Esophagus squamous epithelium (tissue), 4 donors: ENCODE results near the gene ODF2.

ENCODE experiments used
- POLR2A ChIP-seq, 4 donors: fragments of 450-650 bp; IDR thresholded peaks; one replicate each; pipeline ENCODE4 v1.6.1; 2017; ENCODE audit warnings: antibody characterized with exemption in 4 of 4, mild to moderate bottlenecking in 4 of 4, moderate library complexity in 3 of 4
- TF ChIP-seq, protein P1 (sequence below), 6 experiments: fragments of 450-650 bp in 4 of 6; fragments of 200-600 bp in 2 of 6; sonication (generic) in 2 of 6; IDR thresholded peaks; one replicate each; pipeline ENCODE4 v1.5.1; 2016 to 2019; ENCODE audit warnings: antibody characterized with exemption in 6 of 6, mild to moderate bottlenecking in 4 of 6, moderate library complexity in 4 of 6

DNA sequence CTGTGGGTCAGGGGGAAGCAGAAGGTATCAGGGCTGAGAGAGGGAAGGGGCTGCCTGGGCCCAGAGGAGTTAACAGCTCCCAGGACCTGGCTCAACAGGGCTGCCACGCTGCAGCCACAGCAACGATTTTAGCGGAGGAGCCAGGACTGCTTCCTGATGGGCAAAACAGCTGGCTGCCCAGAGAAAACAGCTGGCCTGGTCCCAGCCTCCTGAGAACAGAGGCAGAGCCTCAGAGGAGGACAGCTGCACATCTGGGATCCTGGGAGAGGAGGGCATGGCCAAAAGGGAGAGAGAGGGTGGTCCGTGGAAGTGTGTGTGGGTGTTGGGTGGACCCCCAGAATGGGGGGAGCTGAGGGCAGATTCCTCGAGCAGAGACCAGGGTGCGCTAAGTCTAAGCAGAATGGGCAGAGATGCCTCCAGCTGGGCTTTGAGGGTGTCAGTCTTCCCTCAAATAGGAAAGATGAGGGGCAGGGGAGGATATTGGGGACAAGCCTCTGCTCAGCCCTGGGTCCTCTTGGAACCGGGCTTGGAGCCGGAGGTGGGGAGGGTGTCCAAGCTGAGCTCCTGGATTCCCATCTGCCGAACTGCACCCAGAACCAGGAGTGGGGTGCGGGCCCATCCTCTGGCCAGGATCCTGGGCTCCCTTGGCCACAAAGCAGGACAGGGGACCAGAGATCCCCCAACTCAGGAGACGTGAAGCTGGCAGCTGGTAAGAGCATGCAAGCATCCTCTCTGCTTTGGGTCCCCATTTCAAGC lies 44.3 kb upstream of the ODF2 start:
- TF ChIP-seq, protein P1, sequence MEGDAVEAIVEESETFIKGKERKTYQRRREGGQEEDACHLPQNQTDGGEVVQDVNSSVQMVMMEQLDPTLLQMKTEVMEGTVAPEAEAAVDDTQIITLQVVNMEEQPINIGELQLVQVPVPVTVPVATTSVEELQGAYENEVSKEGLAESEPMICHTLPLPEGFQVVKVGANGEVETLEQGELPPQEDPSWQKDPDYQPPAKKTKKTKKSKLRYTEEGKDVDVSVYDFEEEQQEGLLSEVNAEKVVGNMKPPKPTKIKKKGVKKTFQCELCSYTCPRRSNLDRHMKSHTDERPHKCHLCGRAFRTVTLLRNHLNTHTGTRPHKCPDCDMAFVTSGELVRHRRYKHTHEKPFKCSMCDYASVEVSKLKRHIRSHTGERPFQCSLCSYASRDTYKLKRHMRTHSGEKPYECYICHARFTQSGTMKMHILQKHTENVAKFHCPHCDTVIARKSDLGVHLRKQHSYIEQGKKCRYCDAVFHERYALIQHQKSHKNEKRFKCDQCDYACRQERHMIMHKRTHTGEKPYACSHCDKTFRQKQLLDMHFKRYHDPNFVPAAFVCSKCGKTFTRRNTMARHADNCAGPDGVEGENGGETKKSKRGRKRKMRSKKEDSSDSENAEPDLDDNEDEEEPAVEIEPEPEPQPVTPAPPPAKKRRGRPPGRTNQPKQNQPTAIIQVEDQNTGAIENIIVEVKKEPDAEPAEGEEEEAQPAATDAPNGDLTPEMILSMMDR (IDR thresholded peaks at IDR 0.05) = no peak
- TF ChIP-seq POLR2A (IDR thresholded peaks at IDR 0.05) = no peak
